Astrocyte (in vitro differentiated cells and primary cell): ENCODE measurements around the gene PTPRO. TPM values are rescaled to one million over a fixed set of nuclear protein-coding genes. Genes with fewer than 3 reads are reported as not detected.

Experiments
- DNase-seq: peaks from one replicate; pipeline ENCODE4 v3.0.0-alpha.2; 2010; ENCODE audit warnings: low read depth
- FAIRE-seq: peaks from 2 replicates; lab custom pipeline; 2011; peaks lifted over from hg19 to GRCh38; lab: Jason Lieb, UNC
- H2AFZ ChIP-seq: 2 replicates; pipeline ENCODE4 v1.6.0; 2012; ENCODE audit warnings: low read depth, low read length, inconsistent platforms
- H3K27ac ChIP-seq: 2 replicates; pipeline ENCODE4 v1.5.1; 2011; ENCODE audit warnings: low read depth, low read length, inconsistent platforms
- H3K27me3 ChIP-seq: 2 replicates; pipeline ENCODE4 v1.6.0; 2011; ENCODE audit warnings: low read length, inconsistent platforms; ENCODE audit not compliant: insufficient read depth
- H3K36me3 ChIP-seq: 2 replicates; pipeline ENCODE4 v1.5.1; 2011; ENCODE audit warnings: low read length, inconsistent platforms; ENCODE audit not compliant: insufficient read depth
- H3K4me1 ChIP-seq: 2 replicates; pipeline ENCODE4 v1.5.1; 2011; ENCODE audit warnings: low read length, inconsistent platforms; ENCODE audit not compliant: insufficient read depth
- H3K4me2 ChIP-seq: 2 replicates; pipeline ENCODE4 v1.6.0; 2012; ENCODE audit warnings: low read length, inconsistent platforms
- H3K4me3 ChIP-seq: 2 replicates; pipeline ENCODE4 v1.5.1; 2011; ENCODE audit warnings: low read depth, mild to moderate bottlenecking, low read length, inconsistent platforms; ENCODE audit not compliant: insufficient read depth
- H3K79me2 ChIP-seq: 2 replicates; pipeline ENCODE4 v1.6.0; 2012; ENCODE audit warnings: mild to moderate bottlenecking, low read length, inconsistent platforms; ENCODE audit not compliant: insufficient read depth
- H3K9ac ChIP-seq: 2 replicates; pipeline ENCODE4 v1.6.0; 2012; ENCODE audit warnings: mild to moderate bottlenecking, low read length, inconsistent platforms
- H3K9me3 ChIP-seq: 2 replicates; pipeline ENCODE4 v1.5.1; 2012; ENCODE audit warnings: low read depth, mild to moderate bottlenecking, low read length, inconsistent platforms; ENCODE audit not compliant: insufficient read depth
- H4K20me1 ChIP-seq: 2 replicates; pipeline ENCODE4 v1.6.0; 2012; ENCODE audit warnings: low read length, inconsistent platforms; ENCODE audit not compliant: insufficient read depth
- H3K27ac Mint-ChIP-seq: one replicate; pipeline ENCODE4 v1.8.0; 2021; ENCODE audit warnings: mild to moderate bottlenecking, mixed read lengths; ENCODE audit not compliant: unreplicated experiment
- H3K27me3 Mint-ChIP-seq: one replicate; pipeline ENCODE4 v1.8.0; 2021; ENCODE audit warnings: low read depth, mixed read lengths; ENCODE audit not compliant: unreplicated experiment
- H3K36me3 Mint-ChIP-seq: one replicate; pipeline ENCODE4 v1.8.0; 2021; ENCODE audit warnings: low read depth, mixed read lengths; ENCODE audit not compliant: unreplicated experiment
- H3K4me1 Mint-ChIP-seq: one replicate; pipeline ENCODE4 v1.8.0; 2021; ENCODE audit warnings: low read depth, mixed read lengths; ENCODE audit not compliant: unreplicated experiment
- H3K4me3 Mint-ChIP-seq: one replicate; pipeline ENCODE4 v1.8.0; 2021; ENCODE audit warnings: mild to moderate bottlenecking, moderate library complexity, mixed read lengths; ENCODE audit not compliant: unreplicated experiment
- H3K9me3 Mint-ChIP-seq: one replicate; pipeline ENCODE4 v1.8.0; 2021; ENCODE audit warnings: mild to moderate bottlenecking, mixed read lengths; ENCODE audit not compliant: unreplicated experiment
- CTCF ChIP-seq: IDR thresholded peaks from 2 replicates; pipeline ENCODE4 v1.5.1; 2011; ENCODE audit warnings: low read depth, mild to moderate bottlenecking, inconsistent platforms, low read length, moderate library complexity; ENCODE audit not compliant: insufficient read depth
- EZH2 ChIP-seq: IDR thresholded peaks from 2 replicates; pipeline ENCODE4 v1.6.1; 2012; ENCODE audit warnings: mild to moderate bottlenecking, low read length, inconsistent platforms; ENCODE audit not compliant: insufficient read depth
- total RNA-seq: library from RNA; stranded (reverse); gene quantifications from 2 replicates; pipeline ENCODE4 v1.2.1, GENCODE V29; 2021

The PTPRO gene
- total RNA-seq, 1 donor from 2014 or later, result 0.39 TPM

DNA sequence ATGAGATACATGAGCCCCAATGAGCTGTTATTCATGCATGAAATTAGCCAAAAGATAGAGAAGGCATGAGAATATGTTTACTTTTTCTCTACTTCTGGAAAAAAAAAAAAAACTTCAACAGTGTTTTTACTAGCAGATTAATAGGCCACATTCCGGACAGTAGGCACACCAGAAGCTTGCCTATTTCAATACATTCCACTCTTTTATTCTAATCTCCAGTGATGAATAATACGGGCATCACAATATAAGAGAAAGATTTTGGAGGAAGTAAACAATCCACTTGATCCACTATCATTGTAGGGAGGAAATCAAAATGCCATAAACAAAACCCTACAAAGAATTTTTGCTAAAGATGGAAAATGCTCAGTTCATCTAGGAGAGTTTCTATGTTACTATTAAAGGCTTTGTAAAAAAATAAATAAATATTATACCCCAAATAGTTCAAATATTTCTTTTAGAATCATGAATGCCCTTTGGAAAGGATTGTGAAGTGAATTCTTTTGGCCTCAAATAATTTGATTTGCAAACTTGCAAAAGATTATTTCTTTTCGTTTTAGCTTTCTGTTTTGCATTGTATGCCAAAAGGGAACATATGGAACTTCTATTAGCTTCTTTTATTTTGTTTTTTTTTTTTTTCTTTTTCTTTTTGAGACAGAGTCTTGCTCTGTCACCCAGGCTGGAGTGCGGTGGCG lies 234.2 kb downstream of the PTPRO start:
- Histone ChIP-seq H3K4me1 (no peaks in the 10 kb centered on the region), H3K36me3 (no peaks in the 10 kb centered on the region), H3K4me3 (no peak overlapping the region), H3K9ac (no peak overlapping the region), H3K27me3 (no peaks in the 10 kb centered on the region), H3K9me3 (no peaks in the 10 kb centered on the region), H3K27ac (no peak overlapping the region), H3K4me2 (no peak overlapping the region), H3K79me2 (no peaks in the 10 kb centered on the region), H4K20me1 (no peaks in the 10 kb centered on the region), H2AFZ (no peak overlapping the region)
- DNase-seq, result peak; percentile 45
- Mint-ChIP-seq H3K4me3 (no peak overlapping the region), H3K27me3 (no peaks in the 10 kb centered on the region), H3K27ac (no peak overlapping the region), H3K36me3 (no peaks in the 10 kb centered on the region), H3K9me3 (no peaks in the 10 kb centered on the region), H3K4me1 (no peaks in the 10 kb centered on the region)
- no peak for FAIRE-seq
- no peak for TF ChIP-seq CTCF
- no peak for TF ChIP-seq EZH2

DNA sequence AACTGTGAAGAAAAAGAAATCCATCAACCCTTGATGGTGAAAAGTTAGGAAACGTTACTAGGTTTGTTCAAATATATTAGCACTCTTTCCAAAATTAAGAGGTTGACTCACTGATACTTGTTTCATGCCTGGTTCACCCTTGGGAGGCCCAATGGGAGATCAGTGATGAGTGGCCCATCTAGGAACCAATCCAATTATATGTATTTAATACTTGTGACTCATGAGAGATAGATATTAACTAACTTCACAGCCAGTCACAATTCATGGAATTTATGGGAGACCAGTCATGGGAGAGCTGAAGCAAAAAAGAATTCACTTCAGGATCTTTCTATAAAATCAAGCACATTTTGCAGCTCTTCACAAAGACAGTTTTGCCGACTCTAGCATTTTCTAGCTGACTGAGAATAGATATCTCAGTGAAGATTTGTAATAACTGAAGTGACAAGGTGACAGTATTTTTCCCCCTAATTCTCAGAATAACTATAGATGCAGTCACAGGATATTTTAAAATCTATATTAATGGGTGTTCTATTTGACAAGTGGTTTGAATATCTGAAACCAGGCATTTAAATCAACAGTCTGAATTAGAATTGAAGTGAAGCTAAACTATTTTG lies 236.7 kb downstream of the PTPRO start:
- FAIRE-seq (no peak), DNase-seq (peak; percentile 78)
- Mint-ChIP-seq H3K4me3 (no peak overlapping the region), H3K4me1 (peaks cover 4% of the 10 kb centered on the region), H3K27me3 (no peaks in the 10 kb centered on the region), H3K9me3 (no peaks in the 10 kb centered on the region), H3K36me3 (no peaks in the 10 kb centered on the region), H3K27ac (no peak overlapping the region)
- H3K79me2 ChIP-seq, result no peaks in the 10 kb centered on the region
- no peaks in the 10 kb centered on the region for H3K4me1 ChIP-seq
- H2AFZ ChIP-seq, result no peak overlapping the region
- H4K20me1 ChIP-seq, result no peaks in the 10 kb centered on the region
- TF ChIP-seq CTCF, result no peak
- no peak for TF ChIP-seq EZH2
- no peaks in the 10 kb centered on the region for H3K27me3 ChIP-seq
- H3K27ac ChIP-seq, result no peak overlapping the region
- no peak overlapping the region for H3K4me3 ChIP-seq
- H3K36me3 ChIP-seq, result no peaks in the 10 kb centered on the region
- H3K4me2 ChIP-seq, result no peak overlapping the region
- no peaks in the 10 kb centered on the region for H3K9me3 ChIP-seq
- no peak overlapping the region for H3K9ac ChIP-seq

DNA sequence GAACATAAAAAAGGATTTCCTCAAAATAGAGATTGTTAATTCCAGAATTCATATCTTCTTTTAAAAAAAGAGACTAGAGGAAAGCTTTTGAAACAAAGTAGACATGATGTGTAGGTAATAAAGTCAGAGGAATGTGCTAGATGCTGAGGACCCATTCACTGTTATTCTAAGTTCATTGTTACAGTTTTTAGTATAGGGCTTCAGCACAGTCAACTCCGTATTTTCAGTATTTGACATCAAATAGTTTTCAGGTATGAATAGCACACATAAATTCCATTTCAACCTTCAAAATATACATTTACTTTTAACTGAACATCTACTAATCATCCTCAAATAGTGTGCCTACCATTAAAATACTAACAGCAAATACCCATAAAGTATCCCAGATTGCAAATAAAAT lies 239.1 kb downstream of the PTPRO start:
- no peak overlapping the region for H3K4me2 ChIP-seq
- no peaks in the 10 kb centered on the region for H3K36me3 ChIP-seq
- H3K79me2 ChIP-seq, result no peaks in the 10 kb centered on the region
- H3K9me3 ChIP-seq, result no peaks in the 10 kb centered on the region
- TF ChIP-seq CTCF (no peak), EZH2 (no peak)
- no peak overlapping the region for H3K27ac ChIP-seq
- H3K4me1 ChIP-seq, result no peaks in the 10 kb centered on the region
- no peaks in the 10 kb centered on the region for H3K27me3 Mint-ChIP-seq
- H3K4me3 Mint-ChIP-seq, result no peak overlapping the region
- no peak overlapping the region for H2AFZ ChIP-seq
- H3K4me1 Mint-ChIP-seq, result peaks cover 4% of the 10 kb centered on the region
- H3K9me3 Mint-ChIP-seq, result no peaks in the 10 kb centered on the region
- H3K27ac Mint-ChIP-seq, result no peak overlapping the region
- H3K36me3 Mint-ChIP-seq, result no peaks in the 10 kb centered on the region
- no peak overlapping the region for H3K9ac ChIP-seq
- FAIRE-seq (no peak), DNase-seq (no peak)
- no peaks in the 10 kb centered on the region for H3K27me3 ChIP-seq
- no peak overlapping the region for H3K4me3 ChIP-seq
- H4K20me1 ChIP-seq, result no peaks in the 10 kb centered on the region
